ENCODE results near the gene LTC4S. TPM values are rescaled to one million over a fixed set of nuclear protein-coding genes. Genes with fewer than 3 reads are reported as not detected.

The LTC4S gene
- total and polyA plus RNA-seq, 3 experiments from 2014 or later, result 0.57 to 4.0 (median 1.0) TPM

DNA sequence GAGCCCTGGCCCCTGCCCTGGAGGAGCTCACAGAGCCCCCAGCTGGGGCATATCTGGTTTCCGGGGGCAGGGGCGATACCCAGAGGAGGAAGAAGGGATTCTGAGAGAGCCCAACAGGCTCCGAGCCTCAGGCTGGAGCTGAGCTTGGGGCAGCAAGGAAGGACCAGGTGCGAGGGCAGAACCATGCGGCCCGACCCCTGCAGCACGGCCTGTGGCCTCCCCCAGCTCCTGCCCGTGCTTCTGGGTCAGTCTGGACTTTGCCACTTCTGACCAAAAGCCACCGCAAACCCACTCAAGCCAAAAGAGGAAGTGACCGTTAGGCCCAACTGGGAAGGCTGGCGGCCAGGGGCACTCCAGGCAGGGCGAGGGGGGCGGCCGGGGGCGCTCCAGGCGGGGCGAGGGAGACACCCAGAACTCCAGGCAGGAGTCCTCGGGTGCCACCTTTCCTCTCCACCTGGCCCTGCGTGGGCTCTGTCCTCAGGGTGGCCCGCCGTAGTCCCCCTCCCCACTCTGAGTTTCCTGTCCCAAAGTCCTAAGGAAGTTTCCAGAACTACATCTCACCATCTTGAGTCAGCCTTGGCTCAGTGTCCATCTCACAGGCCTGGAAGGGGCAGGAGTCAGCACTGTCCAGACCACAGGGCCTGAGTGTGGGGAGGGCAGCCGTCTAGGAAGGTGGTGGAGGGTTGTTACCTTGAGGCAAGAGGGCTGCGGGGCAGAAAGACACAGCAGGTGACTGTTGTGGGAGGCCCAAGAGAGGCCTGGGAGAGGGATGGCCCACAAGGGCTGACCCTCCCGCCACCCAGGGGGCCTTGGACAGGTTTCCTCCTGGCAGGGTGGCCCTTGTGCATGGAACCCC lies 946 bp upstream of the LTC4S start:
- peaks cover 28% of the 10 kb centered on the region for H3K4me1 ChIP-seq (ENCODE audit: insufficient read depth, low read length)
- CTCF ChIA-PET, result interaction anchor here (0.9 to 5.9 kb wide), 7 partner anchors 9 to 116 kb away, joined by 3 to 61 read pairs (median 4); no protein-coding TSS in a partner anchor
- DNase-seq, result no peak
- H3K36me3 ChIP-seq (ENCODE audit: insufficient read depth, low read length), result no peaks in the 10 kb centered on the region
- Mint-ChIP-seq H3K9me3 (no peaks in the 10 kb centered on the region), H3K36me3 (peaks cover 0 to 8% (median 0%) of the 10 kb centered on the region in 3 donors), H3K4me3 (peak overlapping the region in 6 of 7 donors; percentile 63 to 80 (median 75)), H3K4me1 (peaks cover 27 to 39% (median 28%) of the 10 kb centered on the region in 3 donors), H3K27me3 (no peaks in the 10 kb centered on the region), H3K27ac (peak overlapping the region; percentile 86 to 95 (median 90))
- no peaks in the 10 kb centered on the region for H3K27me3 ChIP-seq (ENCODE audit: insufficient read depth, low read length, poor library complexity, severe bottlenecking)
- no peak overlapping the region for H3K4me3 ChIP-seq (ENCODE audit: low read length)
- H3K27ac ChIP-seq (ENCODE audit: low read depth, low read length), result no peak overlapping the region
- POLR2A ChIA-PET, result interaction anchor here (0.6 to 1.9 kb wide), 5 partner anchors 17 to 115 kb away, joined by 4 to 9 read pairs (median 5); partner anchors contain the start of gene SQSTM1
- no peaks in the 10 kb centered on the region for H3K9me3 ChIP-seq (ENCODE audit: low read length)

DNA sequence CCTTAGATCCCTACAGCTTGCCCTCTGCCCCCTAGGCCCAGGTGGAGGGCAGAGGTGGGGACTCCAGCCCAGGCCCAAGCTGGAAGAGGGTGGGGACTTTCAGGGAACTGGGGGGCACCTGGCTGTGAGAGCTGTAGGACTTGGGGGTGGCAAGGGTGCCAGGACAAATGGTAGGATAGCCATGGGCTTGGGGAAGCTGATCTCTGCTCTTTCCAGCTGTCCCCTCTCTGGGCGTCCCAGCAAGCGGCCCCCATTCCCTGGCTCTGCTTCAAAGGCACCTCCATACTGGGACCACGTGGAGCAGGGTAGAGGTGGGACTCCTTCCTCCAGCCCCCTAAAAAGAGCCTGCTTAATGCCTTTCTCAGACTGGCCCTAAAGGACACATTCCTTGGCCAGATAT lies 385 bp downstream of the LTC4S start:
- peaks cover 9% of the 10 kb centered on the region for H3K36me3 ChIP-seq (ENCODE audit: insufficient read depth, low read length)
- H3K4me1 ChIP-seq (ENCODE audit: insufficient read depth, low read length), result peaks cover 28% of the 10 kb centered on the region
- no peaks in the 10 kb centered on the region for H3K9me3 Mint-ChIP-seq
- H3K27ac ChIP-seq (ENCODE audit: low read depth, low read length), result no peak overlapping the region
- peak overlapping the region; percentile 63 to 88 (median 76) for H3K4me3 Mint-ChIP-seq
- H3K27ac Mint-ChIP-seq, result peak overlapping the region; percentile 86 to 95 (median 90)
- H3K27me3 Mint-ChIP-seq, result no peaks in the 10 kb centered on the region
- no peaks in the 10 kb centered on the region for H3K27me3 ChIP-seq (ENCODE audit: insufficient read depth, low read length, poor library complexity, severe bottlenecking)
- no peak for DNase-seq
- peak overlapping the region; percentile 41 for H3K4me3 ChIP-seq (ENCODE audit: low read length)
- peaks cover 0 to 19% (median 0%) of the 10 kb centered on the region in 3 donors for H3K36me3 Mint-ChIP-seq
- CTCF ChIA-PET, result interaction anchor here (0.9 to 5.9 kb wide), 4 partner anchors 8 to 64 kb away, joined by 3 to 61 read pairs (median 6); partner anchors contain the start of gene MAML1
- POLR2A ChIA-PET, result interaction anchor here (0.6 to 1.9 kb wide), 8 partner anchors 12 to 171 kb away, joined by 3 to 7 read pairs (median 5); partner anchors contain the start of genes HNRNPH1, MAML1 and SQSTM1
- H3K4me1 Mint-ChIP-seq, result peaks cover 27 to 39% (median 28%) of the 10 kb centered on the region in 3 donors
- no peaks in the 10 kb centered on the region for H3K9me3 ChIP-seq (ENCODE audit: low read length)

DNA sequence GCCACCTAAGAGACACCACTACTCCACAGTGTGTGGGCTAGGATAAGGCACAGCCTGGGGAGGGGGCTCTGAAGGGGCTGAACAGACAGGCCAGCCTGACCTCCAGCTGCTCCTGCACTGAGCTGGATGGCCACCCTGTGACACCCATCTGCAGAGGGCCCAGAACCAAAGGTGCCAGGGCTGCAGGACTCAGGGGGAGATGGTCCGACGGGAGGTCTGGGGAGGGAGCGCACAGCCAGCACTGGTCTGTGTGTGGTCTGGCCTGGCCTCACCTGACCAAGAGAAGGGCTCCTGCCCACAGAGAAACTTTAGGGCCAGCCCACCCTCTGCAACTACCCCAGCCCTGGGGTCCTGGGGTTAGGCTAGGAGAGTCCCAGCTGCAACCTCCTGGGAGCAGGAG lies 789 bp downstream of the LTC4S start:
- no peak for DNase-seq
- H3K27ac ChIP-seq (ENCODE audit: low read depth, low read length), result no peak overlapping the region
- Mint-ChIP-seq H3K4me3 (peak overlapping the region; percentile 37 to 88 (median 61)), H3K9me3 (no peaks in the 10 kb centered on the region), H3K27me3 (no peaks in the 10 kb centered on the region), H3K4me1 (peaks cover 27 to 39% (median 28%) of the 10 kb centered on the region in 3 donors), H3K36me3 (peaks cover 0 to 23% (median 2%) of the 10 kb centered on the region in 3 donors), H3K27ac (peak overlapping the region in 6 of 8 donors; percentile 39 to 94 (median 88))
- peaks cover 28% of the 10 kb centered on the region for H3K4me1 ChIP-seq (ENCODE audit: insufficient read depth, low read length)
- no peaks in the 10 kb centered on the region for H3K9me3 ChIP-seq (ENCODE audit: low read length)
- no peaks in the 10 kb centered on the region for H3K27me3 ChIP-seq (ENCODE audit: insufficient read depth, low read length, poor library complexity, severe bottlenecking)
- H3K36me3 ChIP-seq (ENCODE audit: insufficient read depth, low read length), result peaks cover 9% of the 10 kb centered on the region
- ChIA-PET POLR2A (interaction anchor here (0.6 to 1.9 kb wide), 7 partner anchors 11 to 171 kb away, joined by 4 to 8 read pairs (median 5); partner anchors contain the start of genes HNRNPH1, MAML1, MGAT4B and SQSTM1), CTCF (interaction anchor here (1.6 to 5.9 kb wide), 3 partner anchors 30 to 64 kb away, joined by 3 to 61 read pairs (median 5); partner anchors contain the start of gene MAML1)
- H3K4me3 ChIP-seq (ENCODE audit: low read length), result peak overlapping the region; percentile 47

DNA sequence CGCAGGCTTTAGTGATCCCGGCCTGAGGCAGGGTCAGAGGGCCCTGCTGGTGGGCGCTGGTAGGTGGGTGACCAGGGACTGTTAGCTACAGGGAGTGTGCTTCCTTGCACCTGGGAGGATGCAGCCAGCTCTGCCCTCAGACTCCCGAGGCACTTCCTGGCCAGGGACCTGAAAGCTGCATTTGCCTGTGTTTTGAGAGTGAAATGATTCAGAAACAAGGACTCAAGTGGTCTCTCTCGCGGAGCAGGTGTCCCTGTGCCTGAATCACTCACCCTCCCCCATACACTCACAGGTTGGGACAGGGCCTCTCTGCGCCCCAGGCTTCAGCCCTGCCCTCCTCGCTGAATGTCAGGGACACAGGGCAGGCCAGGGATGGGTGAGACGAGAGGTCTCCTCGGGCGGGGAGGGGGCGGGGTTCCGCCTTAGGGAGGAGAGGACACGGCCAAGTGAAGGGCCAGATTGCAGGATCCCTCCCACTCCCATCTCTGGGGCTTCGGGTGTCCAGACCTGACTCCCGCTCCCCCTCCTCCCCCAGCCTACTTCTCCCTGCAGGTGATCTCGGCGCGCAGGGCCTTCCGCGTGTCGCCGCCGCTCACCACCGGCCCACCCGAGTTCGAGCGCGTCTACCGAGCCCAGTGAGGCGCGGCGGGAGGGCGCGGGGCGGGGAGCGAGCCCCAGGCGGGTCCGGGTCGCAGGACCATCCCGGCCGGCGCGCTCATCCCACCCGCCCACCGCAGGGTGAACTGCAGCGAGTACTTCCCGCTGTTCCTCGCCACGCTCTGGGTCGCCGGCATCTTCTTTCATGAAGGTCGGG lies 1.5 kb downstream of the LTC4S start:
- H3K36me3 Mint-ChIP-seq, result peaks cover 0 to 29% (median 3%) of the 10 kb centered on the region in 3 donors
- H3K4me3 ChIP-seq (ENCODE audit: low read length), result peak overlapping the region; percentile 47
- peaks cover 27 to 39% (median 28%) of the 10 kb centered on the region in 3 donors for H3K4me1 Mint-ChIP-seq
- H3K27ac ChIP-seq (ENCODE audit: low read depth, low read length), result no peak overlapping the region
- no peak for DNase-seq
- H3K4me1 ChIP-seq (ENCODE audit: insufficient read depth, low read length), result peaks cover 28% of the 10 kb centered on the region
- H3K9me3 ChIP-seq (ENCODE audit: low read length), result no peaks in the 10 kb centered on the region
- peak overlapping the region; percentile 37 to 87 (median 61) for H3K4me3 Mint-ChIP-seq
- peaks cover 9% of the 10 kb centered on the region for H3K36me3 ChIP-seq (ENCODE audit: insufficient read depth, low read length)
- POLR2A ChIA-PET, result interaction anchor here (0.8 to 1.9 kb wide), 7 partner anchors 11 to 172 kb away, joined by 3 to 8 read pairs (median 4); partner anchors contain the start of genes HNRNPH1, MAML1 and MGAT4B
- H3K27ac Mint-ChIP-seq, result peak overlapping the region in 5 of 8 donors; percentile 52 to 92 (median 60)
- CTCF ChIA-PET, result interaction anchor here (1.0 to 5.9 kb wide), 10 partner anchors 9 to 93 kb away, joined by 3 to 61 read pairs (median 6); partner anchors contain the start of gene MAML1
- no peaks in the 10 kb centered on the region for H3K9me3 Mint-ChIP-seq
- H3K27me3 ChIP-seq (ENCODE audit: insufficient read depth, low read length, poor library complexity, severe bottlenecking), result no peaks in the 10 kb centered on the region
- no peaks in the 10 kb centered on the region for H3K27me3 Mint-ChIP-seq

DNA sequence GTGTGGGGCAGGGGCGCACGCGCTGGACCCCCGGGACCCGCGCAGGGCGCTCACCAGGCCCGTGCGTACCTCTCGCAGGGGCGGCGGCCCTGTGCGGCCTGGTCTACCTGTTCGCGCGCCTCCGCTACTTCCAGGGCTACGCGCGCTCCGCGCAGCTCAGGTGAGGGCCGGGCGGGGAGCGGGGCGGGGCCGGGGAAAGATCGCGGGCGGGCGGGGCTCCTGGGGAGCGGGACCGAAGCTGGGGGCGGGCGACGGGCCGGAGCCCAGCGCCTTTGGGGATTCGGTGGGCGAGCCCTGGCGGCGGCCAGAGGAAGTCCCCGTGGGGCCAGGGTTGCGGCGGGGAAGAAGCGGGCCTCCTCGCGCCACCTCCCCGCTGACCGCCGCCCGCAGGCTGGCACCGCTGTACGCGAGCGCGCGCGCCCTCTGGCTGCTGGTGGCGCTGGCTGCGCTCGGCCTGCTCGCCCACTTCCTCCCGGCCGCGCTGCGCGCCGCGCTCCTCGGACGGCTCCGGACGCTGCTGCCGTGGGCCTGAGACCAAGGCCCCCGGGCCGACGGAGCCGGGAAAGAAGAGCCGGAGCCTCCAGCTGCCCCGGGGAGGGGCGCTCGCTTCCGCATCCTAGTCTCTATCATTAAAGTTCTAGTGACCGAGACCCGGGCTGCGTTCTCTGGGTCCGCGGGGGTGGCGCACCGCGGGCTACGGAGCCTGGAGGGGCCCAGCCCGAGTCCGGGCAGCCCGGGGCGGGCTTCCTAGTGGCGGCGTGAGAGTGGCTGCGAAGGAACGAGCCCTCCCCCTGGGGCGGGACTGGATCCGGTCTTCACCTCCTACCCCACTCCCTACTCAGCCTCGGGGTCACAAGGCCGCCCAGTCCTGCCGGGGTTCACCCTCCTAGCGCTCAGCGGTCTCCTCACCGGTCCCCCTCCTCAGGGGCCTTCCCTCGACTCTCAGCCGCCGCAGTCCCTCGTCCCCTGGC lies 2.4 kb downstream of the LTC4S start:
- Mint-ChIP-seq H3K27ac (peak overlapping the region in 6 of 8 donors; percentile 50 to 96 (median 67)), H3K4me3 (peak overlapping the region; percentile 50 to 82 (median 67)), H3K36me3 (peaks cover 0 to 32% (median 3%) of the 10 kb centered on the region in 3 donors), H3K4me1 (peaks cover 27 to 39% (median 28%) of the 10 kb centered on the region in 3 donors), H3K27me3 (no peaks in the 10 kb centered on the region), H3K9me3 (no peaks in the 10 kb centered on the region)
- no peaks in the 10 kb centered on the region for H3K9me3 ChIP-seq (ENCODE audit: low read length)
- no peaks in the 10 kb centered on the region for H3K27me3 ChIP-seq (ENCODE audit: insufficient read depth, low read length, poor library complexity, severe bottlenecking)
- H3K36me3 ChIP-seq (ENCODE audit: insufficient read depth, low read length), result peaks cover 9% of the 10 kb centered on the region
- peaks cover 28% of the 10 kb centered on the region for H3K4me1 ChIP-seq (ENCODE audit: insufficient read depth, low read length)
- H3K27ac ChIP-seq (ENCODE audit: low read depth, low read length), result no peak overlapping the region
- DNase-seq, result peak; percentile 56 to 73 (median 63)
- ChIA-PET POLR2A (interaction anchor here (0.8 to 1.9 kb wide), 6 partner anchors 10 to 173 kb away, joined by 3 to 8 read pairs (median 4); partner anchors contain the start of genes HNRNPH1 and MGAT4B), CTCF (interaction anchor here (1.0 to 5.9 kb wide), 15 partner anchors 9 to 118 kb away, joined by 3 to 61 read pairs (median 4); partner anchors contain the start of gene MAML1)
- H3K4me3 ChIP-seq (ENCODE audit: low read length), result peak overlapping the region; percentile 47

DNA sequence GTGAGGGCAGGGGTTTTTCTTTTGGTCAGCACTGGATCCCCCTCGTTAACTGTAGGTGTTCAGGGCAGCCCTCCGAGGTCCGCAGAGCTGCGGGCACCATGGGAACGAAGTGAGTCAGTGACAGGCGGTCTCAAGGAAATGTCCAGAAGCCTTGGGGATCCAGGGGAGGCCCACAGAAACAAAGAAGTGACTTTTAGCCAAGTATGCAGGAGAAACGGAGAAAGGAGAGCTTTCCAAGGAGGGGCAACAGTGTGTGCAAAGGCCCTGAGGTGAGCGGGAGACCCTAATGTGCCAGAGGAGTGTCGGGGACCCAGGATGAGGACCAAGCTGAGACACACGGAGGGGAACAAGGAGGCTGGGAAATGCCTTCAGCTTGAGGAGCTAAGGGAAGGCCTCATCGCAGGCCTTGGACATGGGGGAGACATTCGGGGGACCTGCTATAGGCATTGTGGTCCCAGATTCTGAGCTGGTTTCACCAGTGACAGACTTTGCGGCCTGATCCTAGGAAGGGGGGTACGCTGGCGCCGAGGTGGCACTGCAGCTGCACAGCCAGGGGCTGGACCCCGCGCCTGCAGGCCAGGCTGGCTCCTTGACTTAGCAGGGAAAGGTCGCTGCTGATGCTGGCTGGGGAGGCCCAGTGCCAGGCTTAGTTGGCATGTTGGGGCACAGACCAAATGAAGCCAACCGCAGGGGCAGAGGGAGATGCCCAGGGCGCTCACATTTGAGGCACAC lies 3.3 kb downstream of the LTC4S start:
- no peaks in the 10 kb centered on the region for H3K27me3 ChIP-seq (ENCODE audit: insufficient read depth, low read length, poor library complexity, severe bottlenecking)
- peaks cover 9% of the 10 kb centered on the region for H3K36me3 ChIP-seq (ENCODE audit: insufficient read depth, low read length)
- Mint-ChIP-seq H3K9me3 (no peaks in the 10 kb centered on the region), H3K27me3 (no peaks in the 10 kb centered on the region), H3K4me3 (peak overlapping the region; percentile 50 to 82 (median 67)), H3K27ac (peak overlapping the region in 6 of 8 donors; percentile 27 to 96 (median 67)), H3K4me1 (peaks cover 30 to 44% (median 33%) of the 10 kb centered on the region in 3 donors), H3K36me3 (peaks cover 3 to 37% (median 5%) of the 10 kb centered on the region in 3 donors)
- no peak overlapping the region for H3K27ac ChIP-seq (ENCODE audit: low read depth, low read length)
- H3K4me1 ChIP-seq (ENCODE audit: insufficient read depth, low read length), result peaks cover 30% of the 10 kb centered on the region
- DNase-seq, result no peak
- POLR2A ChIA-PET, result interaction anchor here (0.9 to 1.2 kb wide), 3 partner anchors 9 to 25 kb away, joined by 3 to 8 read pairs (median 5); no protein-coding TSS in a partner anchor
- no peaks in the 10 kb centered on the region for H3K9me3 ChIP-seq (ENCODE audit: low read length)
- no peak overlapping the region for H3K4me3 ChIP-seq (ENCODE audit: low read length)
- CTCF ChIA-PET, result interaction anchor here (0.6 to 5.9 kb wide), 16 partner anchors 9 to 127 kb away, joined by 3 to 61 read pairs (median 4); partner anchors contain the start of gene MAML1

Measured in CD8-positive, alpha-beta memory T cell (primary cell).